Measurements from ENCODE around the gene CAMKMT.

Gene CAMKMT

GRCh38 chr2:44689516-44689915, 327.8 kb downstream of the CAMKMT start:
- Histone ChIP-seq H3K9ac (ENCODE audit: low read length) (no peak overlapping the region), H3K36me3 (ENCODE audit: control insufficient read depth, insufficient read depth, low read length) (no peaks in the 10 kb centered on the region), H3K27ac (ENCODE audit: low read depth, low read length) (no peak overlapping the region), H3K4me1 (ENCODE audit: control insufficient read depth, insufficient read depth, low read length) (no peaks in the 10 kb centered on the region; the same call in 1 of the 2 replicates), H3K9me3 (ENCODE audit: control insufficient read depth, insufficient read depth, low read depth, low read length) (no peaks in the 10 kb centered on the region), H3K4me3 (ENCODE audit: low read depth, low read length) (no peak overlapping the region), H3K27me3 (ENCODE audit: control insufficient read depth, insufficient read depth, low read length) (no peaks in the 10 kb centered on the region)

GRCh38 chr2:44691174-44691785, 329.5 kb downstream of the CAMKMT start:
- no peak overlapping the region for H3K9ac ChIP-seq (ENCODE audit: low read length)
- no peaks in the 10 kb centered on the region for H3K9me3 ChIP-seq (ENCODE audit: control insufficient read depth, insufficient read depth, low read depth, low read length)
- no peaks in the 10 kb centered on the region; the same call in 1 of the 2 replicates for H3K4me1 ChIP-seq (ENCODE audit: control insufficient read depth, insufficient read depth, low read length)
- no peaks in the 10 kb centered on the region for H3K36me3 ChIP-seq (ENCODE audit: control insufficient read depth, insufficient read depth, low read length)
- no peak overlapping the region for H3K27ac ChIP-seq (ENCODE audit: low read depth, low read length)
- H3K4me3 ChIP-seq (ENCODE audit: low read depth, low read length) = no peak overlapping the region
- H3K27me3 ChIP-seq (ENCODE audit: control insufficient read depth, insufficient read depth, low read length) = no peaks in the 10 kb centered on the region

GRCh38 chr2:44692821-44693220, 331.1 kb downstream of the CAMKMT start:
- Histone ChIP-seq H3K27me3 (ENCODE audit: control insufficient read depth, insufficient read depth, low read length) (no peaks in the 10 kb centered on the region), H3K9ac (ENCODE audit: low read length) (no peak overlapping the region), H3K4me3 (ENCODE audit: low read depth, low read length) (no peak overlapping the region), H3K27ac (ENCODE audit: low read depth, low read length) (no peak overlapping the region), H3K4me1 (ENCODE audit: control insufficient read depth, insufficient read depth, low read length) (no peaks in the 10 kb centered on the region; the same call in 1 of the 2 replicates), H3K36me3 (ENCODE audit: control insufficient read depth, insufficient read depth, low read length) (no peaks in the 10 kb centered on the region), H3K9me3 (ENCODE audit: control insufficient read depth, insufficient read depth, low read depth, low read length) (no peaks in the 10 kb centered on the region)

- H3K9ac ChIP-seq (ENCODE audit: low read length) = no peak overlapping the region
- H3K27ac ChIP-seq (ENCODE audit: low read depth, low read length) = no peak overlapping the region
- H3K27me3 ChIP-seq (ENCODE audit: control insufficient read depth, insufficient read depth, low read length) = no peaks in the 10 kb centered on the region
- H3K4me3 ChIP-seq (ENCODE audit: low read depth, low read length) = no peak overlapping the region
- H3K4me1 ChIP-seq (ENCODE audit: control insufficient read depth, insufficient read depth, low read length) = peaks cover 10% of the 10 kb centered on the region
- no peaks in the 10 kb centered on the region for H3K9me3 ChIP-seq (ENCODE audit: control insufficient read depth, insufficient read depth, low read depth, low read length)
- H3K36me3 ChIP-seq (ENCODE audit: control insufficient read depth, insufficient read depth, low read length) = no peaks in the 10 kb centered on the region
These were observed 339.1 kb downstream of the CAMKMT start for GRCh38 chr2:44700824-44701223.

GRCh38 chr2:44705356-44705755, 343.6 kb downstream of the CAMKMT start:
- H3K4me3 ChIP-seq (ENCODE audit: low read depth, low read length) = no peak overlapping the region
- H3K36me3 ChIP-seq (ENCODE audit: control insufficient read depth, insufficient read depth, low read length) = no peaks in the 10 kb centered on the region
- H3K9me3 ChIP-seq (ENCODE audit: control insufficient read depth, insufficient read depth, low read depth, low read length) = no peaks in the 10 kb centered on the region
- no peak overlapping the region for H3K27ac ChIP-seq (ENCODE audit: low read depth, low read length)
- no peak overlapping the region for H3K9ac ChIP-seq (ENCODE audit: low read length)
- H3K27me3 ChIP-seq (ENCODE audit: control insufficient read depth, insufficient read depth, low read length) = no peaks in the 10 kb centered on the region
- H3K4me1 ChIP-seq (ENCODE audit: control insufficient read depth, insufficient read depth, low read length) = peaks cover 33% of the 10 kb centered on the region

GRCh38 chr2:44705876-44706480, 344.2 kb downstream of the CAMKMT start:
- Histone ChIP-seq H3K4me3 (ENCODE audit: low read depth, low read length) (no peak overlapping the region), H3K9me3 (ENCODE audit: control insufficient read depth, insufficient read depth, low read depth, low read length) (no peaks in the 10 kb centered on the region), H3K4me1 (ENCODE audit: control insufficient read depth, insufficient read depth, low read length) (peaks cover 33% of the 10 kb centered on the region), H3K27ac (ENCODE audit: low read depth, low read length) (no peak overlapping the region), H3K9ac (ENCODE audit: low read length) (no peak overlapping the region), H3K36me3 (ENCODE audit: control insufficient read depth, insufficient read depth, low read length) (no peaks in the 10 kb centered on the region), H3K27me3 (ENCODE audit: control insufficient read depth, insufficient read depth, low read length) (no peaks in the 10 kb centered on the region)

- Histone ChIP-seq H3K36me3 (ENCODE audit: control insufficient read depth, insufficient read depth, low read length) (no peaks in the 10 kb centered on the region), H3K4me1 (ENCODE audit: control insufficient read depth, insufficient read depth, low read length) (peaks cover 33% of the 10 kb centered on the region), H3K27ac (ENCODE audit: low read depth, low read length) (no peak overlapping the region), H3K27me3 (ENCODE audit: control insufficient read depth, insufficient read depth, low read length) (no peaks in the 10 kb centered on the region), H3K9ac (ENCODE audit: low read length) (no peak overlapping the region), H3K9me3 (ENCODE audit: control insufficient read depth, insufficient read depth, low read depth, low read length) (no peaks in the 10 kb centered on the region), H3K4me3 (ENCODE audit: low read depth, low read length) (no peak overlapping the region)
These were observed 345.2 kb downstream of the CAMKMT start for GRCh38 chr2:44706681-44707553.

GRCh38 chr2:44707945-44708660, 346.4 kb downstream of the CAMKMT start:
- Histone ChIP-seq H3K4me3 (ENCODE audit: low read depth, low read length) (no peak overlapping the region), H3K27me3 (ENCODE audit: control insufficient read depth, insufficient read depth, low read length) (no peaks in the 10 kb centered on the region), H3K27ac (ENCODE audit: low read depth, low read length) (no peak overlapping the region), H3K9ac (ENCODE audit: low read length) (no peak overlapping the region), H3K36me3 (ENCODE audit: control insufficient read depth, insufficient read depth, low read length) (no peaks in the 10 kb centered on the region), H3K9me3 (ENCODE audit: control insufficient read depth, insufficient read depth, low read depth, low read length) (no peaks in the 10 kb centered on the region), H3K4me1 (ENCODE audit: control insufficient read depth, insufficient read depth, low read length) (peaks cover 33% of the 10 kb centered on the region)

GRCh38 chr2:44708661-44709000, 346.9 kb downstream of the CAMKMT start:
- Histone ChIP-seq H3K9me3 (ENCODE audit: control insufficient read depth, insufficient read depth, low read depth, low read length) (no peaks in the 10 kb centered on the region), H3K27me3 (ENCODE audit: control insufficient read depth, insufficient read depth, low read length) (no peaks in the 10 kb centered on the region), H3K4me3 (ENCODE audit: low read depth, low read length) (no peak overlapping the region), H3K36me3 (ENCODE audit: control insufficient read depth, insufficient read depth, low read length) (no peaks in the 10 kb centered on the region), H3K9ac (ENCODE audit: low read length) (no peak overlapping the region), H3K4me1 (ENCODE audit: control insufficient read depth, insufficient read depth, low read length) (peaks cover 36% of the 10 kb centered on the region), H3K27ac (ENCODE audit: low read depth, low read length) (no peak overlapping the region)

GRCh38 chr2:44713170-44713569, 351.4 kb downstream of the CAMKMT start:
- H3K27ac ChIP-seq (ENCODE audit: low read depth, low read length) = no peak overlapping the region
- H3K4me1 ChIP-seq (ENCODE audit: control insufficient read depth, insufficient read depth, low read length) = peaks cover 24% of the 10 kb centered on the region
- no peak overlapping the region for H3K4me3 ChIP-seq (ENCODE audit: low read depth, low read length)
- no peak overlapping the region for H3K9ac ChIP-seq (ENCODE audit: low read length)
- no peaks in the 10 kb centered on the region for H3K27me3 ChIP-seq (ENCODE audit: control insufficient read depth, insufficient read depth, low read length)
- H3K36me3 ChIP-seq (ENCODE audit: control insufficient read depth, insufficient read depth, low read length) = no peaks in the 10 kb centered on the region
- no peaks in the 10 kb centered on the region for H3K9me3 ChIP-seq (ENCODE audit: control insufficient read depth, insufficient read depth, low read depth, low read length)
